Activated gamma-delta T cell treated with anti-CD3 and anti-CD28 coated beads, Interleukin-2, amount 50 U/mL, for 16 hours (primary cell): ENCODE results near the gene DIPK1C.

Experiments used
- DNase-seq: peaks from one replicate; pipeline ENCODE4 v3.0.0-alpha.2; 2020; ENCODE audit warnings: low read depth

DIPK1C gene

GRCh38 chr18:74388227-74388626 lies 68.9 kb downstream of the DIPK1C start:
- DNase-seq: no peak

DNA sequence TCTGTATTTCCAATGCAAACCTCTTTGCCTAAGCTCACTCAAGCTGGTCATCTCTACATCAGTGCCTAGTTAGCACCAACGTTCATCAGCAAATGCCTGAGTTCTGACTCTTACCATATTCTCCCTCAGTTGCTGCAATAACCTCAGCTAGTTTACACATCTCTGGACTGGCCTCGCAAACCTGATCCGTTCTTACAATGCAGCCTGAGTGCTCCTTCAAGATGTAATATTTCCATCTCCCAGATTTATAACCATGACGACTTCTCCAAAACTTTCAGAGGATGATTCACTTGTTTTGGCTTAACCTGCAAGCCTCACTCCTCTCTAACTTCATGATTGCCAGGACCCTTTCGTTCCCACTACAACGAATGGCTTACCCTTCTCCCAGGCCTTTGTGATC lies 69.7 kb downstream of the DIPK1C start:
- no peak for DNase-seq
